ENCODE data around the gene EIF5B.

DNA sequence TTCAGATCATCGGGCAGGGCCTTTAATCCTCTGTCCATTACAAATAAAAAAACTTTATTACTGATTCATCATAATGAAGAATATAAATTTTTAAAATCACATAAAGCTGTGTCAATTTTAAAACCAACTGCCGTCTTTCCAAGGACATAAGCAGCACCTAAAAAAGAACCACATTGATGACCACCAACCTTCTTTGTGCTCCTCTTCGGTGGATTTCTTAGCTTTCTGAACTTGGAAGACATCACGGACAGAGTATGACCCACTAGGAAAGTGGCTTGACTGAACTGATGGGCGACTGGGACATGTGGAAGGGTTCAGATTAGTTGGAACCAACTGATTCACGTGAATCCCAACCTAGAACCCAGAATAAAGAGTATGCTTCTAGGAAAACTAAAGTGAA is 68.9 kb downstream of the EIF5B start:
- TF ChIP-seq, protein P1, sequence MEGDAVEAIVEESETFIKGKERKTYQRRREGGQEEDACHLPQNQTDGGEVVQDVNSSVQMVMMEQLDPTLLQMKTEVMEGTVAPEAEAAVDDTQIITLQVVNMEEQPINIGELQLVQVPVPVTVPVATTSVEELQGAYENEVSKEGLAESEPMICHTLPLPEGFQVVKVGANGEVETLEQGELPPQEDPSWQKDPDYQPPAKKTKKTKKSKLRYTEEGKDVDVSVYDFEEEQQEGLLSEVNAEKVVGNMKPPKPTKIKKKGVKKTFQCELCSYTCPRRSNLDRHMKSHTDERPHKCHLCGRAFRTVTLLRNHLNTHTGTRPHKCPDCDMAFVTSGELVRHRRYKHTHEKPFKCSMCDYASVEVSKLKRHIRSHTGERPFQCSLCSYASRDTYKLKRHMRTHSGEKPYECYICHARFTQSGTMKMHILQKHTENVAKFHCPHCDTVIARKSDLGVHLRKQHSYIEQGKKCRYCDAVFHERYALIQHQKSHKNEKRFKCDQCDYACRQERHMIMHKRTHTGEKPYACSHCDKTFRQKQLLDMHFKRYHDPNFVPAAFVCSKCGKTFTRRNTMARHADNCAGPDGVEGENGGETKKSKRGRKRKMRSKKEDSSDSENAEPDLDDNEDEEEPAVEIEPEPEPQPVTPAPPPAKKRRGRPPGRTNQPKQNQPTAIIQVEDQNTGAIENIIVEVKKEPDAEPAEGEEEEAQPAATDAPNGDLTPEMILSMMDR (IDR thresholded peaks at IDR 0.05), result no peak
- TF ChIP-seq POLR2A (IDR thresholded peaks at IDR 0.05), result no peak
